Nephron progenitor cell (in vitro differentiated cells): Measurements from ENCODE around the gene HS2ST1.

ENCODE experiments used
- DNase-seq: peaks from one replicate; pipeline ENCODE4 v3.0.0; 2021
- H3K27ac Mint-ChIP-seq: 2 replicates; pipeline ENCODE4 v1.8.0; 2021; ENCODE audit warnings: mild to moderate bottlenecking, moderate library complexity, mixed read lengths
- H3K27me3 Mint-ChIP-seq: 2 replicates; pipeline ENCODE4 v1.8.0; 2021; ENCODE audit warnings: mild to moderate bottlenecking, low read depth, mixed read lengths; ENCODE audit not compliant: poor library complexity
- H3K36me3 Mint-ChIP-seq: 2 replicates; pipeline ENCODE4 v1.8.0; 2021; ENCODE audit warnings: low read depth, mixed read lengths
- H3K4me1 Mint-ChIP-seq: 2 replicates; pipeline ENCODE4 v1.8.0; 2021; ENCODE audit warnings: mixed read lengths
- H3K4me3 Mint-ChIP-seq: 2 replicates; pipeline ENCODE4 v1.8.0; 2021; ENCODE audit warnings: mild to moderate bottlenecking, moderate library complexity, mixed read lengths
- H3K9me3 Mint-ChIP-seq: 2 replicates; pipeline ENCODE4 v1.8.0; 2021; ENCODE audit warnings: mild to moderate bottlenecking, moderate library complexity, mixed read lengths
- TF ChIP-seq, protein P1 (sequence below): fragments of 200-600 bp; sonication (generic); IDR thresholded peaks from 2 replicates; pipeline ENCODE4 v1.5.0; 2021; ENCODE audit warnings: antibody characterized with exemption

Gene HS2ST1

DNA sequence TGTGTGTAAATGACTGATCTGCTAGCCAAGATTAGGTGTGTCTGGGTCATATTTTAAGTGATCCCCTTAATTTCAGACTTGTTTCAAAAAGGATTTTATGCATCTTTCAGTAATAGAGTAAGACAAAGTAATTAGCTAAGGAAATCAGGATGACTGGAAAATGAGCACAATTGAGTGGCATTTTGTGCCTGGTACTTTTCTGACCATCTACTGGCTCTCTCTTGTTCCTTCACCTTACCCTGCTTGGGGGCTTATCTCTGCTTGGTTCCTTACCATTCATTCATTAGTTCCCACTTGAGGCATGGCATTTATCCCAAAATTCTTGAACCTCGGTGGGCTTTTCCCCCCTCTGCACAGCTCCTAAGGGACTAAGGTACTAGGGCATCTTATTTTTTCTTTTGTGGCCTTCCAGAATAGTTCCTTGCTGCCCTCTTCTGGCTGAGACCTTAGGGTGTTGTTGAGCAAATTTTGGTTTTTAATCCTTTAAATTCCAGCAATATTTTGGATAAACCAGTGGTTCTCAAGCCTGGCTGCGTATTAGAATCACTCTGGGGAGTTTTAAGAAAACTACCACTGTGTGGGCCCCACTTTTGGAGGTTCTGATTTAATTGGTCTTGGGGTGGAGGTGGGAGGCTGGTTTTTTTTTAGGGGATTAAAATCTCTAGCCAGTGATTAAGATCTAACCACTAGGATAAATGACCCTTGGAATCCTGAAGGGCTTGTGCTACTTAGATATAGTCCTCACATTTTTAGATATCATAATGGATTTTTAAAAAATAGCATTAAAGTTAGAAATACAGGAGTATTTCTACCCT is 50.8 kb downstream of the HS2ST1 start:
- no peak for DNase-seq
- no peaks in the 10 kb centered on the region for H3K4me1 Mint-ChIP-seq
- no peaks in the 10 kb centered on the region for H3K27me3 Mint-ChIP-seq
- TF ChIP-seq, protein P1, sequence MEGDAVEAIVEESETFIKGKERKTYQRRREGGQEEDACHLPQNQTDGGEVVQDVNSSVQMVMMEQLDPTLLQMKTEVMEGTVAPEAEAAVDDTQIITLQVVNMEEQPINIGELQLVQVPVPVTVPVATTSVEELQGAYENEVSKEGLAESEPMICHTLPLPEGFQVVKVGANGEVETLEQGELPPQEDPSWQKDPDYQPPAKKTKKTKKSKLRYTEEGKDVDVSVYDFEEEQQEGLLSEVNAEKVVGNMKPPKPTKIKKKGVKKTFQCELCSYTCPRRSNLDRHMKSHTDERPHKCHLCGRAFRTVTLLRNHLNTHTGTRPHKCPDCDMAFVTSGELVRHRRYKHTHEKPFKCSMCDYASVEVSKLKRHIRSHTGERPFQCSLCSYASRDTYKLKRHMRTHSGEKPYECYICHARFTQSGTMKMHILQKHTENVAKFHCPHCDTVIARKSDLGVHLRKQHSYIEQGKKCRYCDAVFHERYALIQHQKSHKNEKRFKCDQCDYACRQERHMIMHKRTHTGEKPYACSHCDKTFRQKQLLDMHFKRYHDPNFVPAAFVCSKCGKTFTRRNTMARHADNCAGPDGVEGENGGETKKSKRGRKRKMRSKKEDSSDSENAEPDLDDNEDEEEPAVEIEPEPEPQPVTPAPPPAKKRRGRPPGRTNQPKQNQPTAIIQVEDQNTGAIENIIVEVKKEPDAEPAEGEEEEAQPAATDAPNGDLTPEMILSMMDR: peak; percentile 43
- no peak overlapping the region for H3K4me3 Mint-ChIP-seq
- peaks cover 49% of the 10 kb centered on the region for H3K36me3 Mint-ChIP-seq
- peaks cover 36% of the 10 kb centered on the region for H3K9me3 Mint-ChIP-seq
- H3K27ac Mint-ChIP-seq: no peak overlapping the region

DNA sequence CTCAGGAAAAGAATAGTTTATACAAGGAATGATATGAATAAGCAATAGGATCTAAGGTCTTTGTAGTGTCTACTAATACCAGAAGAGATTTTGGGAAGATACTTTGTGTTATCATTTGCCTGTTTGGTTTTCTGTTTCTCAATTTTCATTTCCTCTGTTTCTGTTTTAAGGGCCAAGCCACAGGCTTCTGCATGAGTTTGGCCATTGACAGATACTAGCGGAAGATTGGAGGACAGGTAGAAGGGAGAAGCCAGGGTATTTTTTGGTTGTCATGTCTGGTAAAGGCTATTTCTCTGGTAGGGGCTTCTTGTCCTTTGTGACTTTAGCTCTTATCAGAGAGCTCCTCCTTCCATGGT is 51.4 kb downstream of the HS2ST1 start:
- Mint-ChIP-seq H3K9me3 (peaks cover 33% of the 10 kb centered on the region), H3K36me3 (peaks cover 43% of the 10 kb centered on the region), H3K27ac (no peak overlapping the region), H3K27me3 (no peaks in the 10 kb centered on the region), H3K4me3 (no peak overlapping the region), H3K4me1 (no peaks in the 10 kb centered on the region)
- TF ChIP-seq, protein P1: no peak
- no peak for DNase-seq

DNA sequence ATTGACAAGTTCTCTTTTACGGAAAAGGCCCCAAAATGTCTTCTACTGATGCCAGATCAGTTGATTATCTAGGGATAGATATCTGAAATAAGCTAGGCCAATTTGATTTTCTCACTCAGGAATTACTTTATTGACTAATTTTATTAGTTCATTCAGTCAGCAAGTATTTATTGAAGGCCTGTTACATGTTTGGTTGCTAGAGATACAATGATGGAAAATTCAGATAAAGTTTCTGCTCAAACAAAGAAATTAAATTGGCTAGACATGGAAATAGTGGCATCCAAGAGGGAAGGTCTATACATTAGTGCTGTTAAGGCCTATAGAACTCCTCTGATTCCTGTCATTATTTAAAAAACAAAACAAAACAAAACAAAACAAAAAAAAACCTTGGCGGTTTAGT is 56.5 kb downstream of the HS2ST1 start:
- TF ChIP-seq, protein P1: no peak
- no peak overlapping the region for H3K27ac Mint-ChIP-seq

DNA sequence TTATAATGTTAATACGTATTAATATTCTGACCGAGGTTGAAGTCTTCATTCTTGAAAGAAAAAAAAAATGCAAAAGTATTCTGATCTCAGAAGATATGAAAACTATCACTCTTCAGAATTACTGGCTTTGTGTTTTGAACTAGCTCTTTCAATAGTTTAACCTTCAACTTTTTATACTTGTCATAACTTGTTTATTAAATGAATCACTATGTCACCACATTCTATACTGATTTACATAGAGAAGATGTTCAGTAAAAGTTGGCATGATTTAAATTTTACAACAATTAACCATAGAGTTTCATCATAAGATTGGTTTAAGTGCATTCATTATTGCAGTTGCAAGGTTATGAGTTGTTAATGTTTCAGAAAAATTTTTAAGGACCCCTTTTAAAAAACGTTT is 57.3 kb downstream of the HS2ST1 start:
- no peak for DNase-seq
- Mint-ChIP-seq H3K4me1 (peaks cover 9% of the 10 kb centered on the region), H3K36me3 (no peaks in the 10 kb centered on the region), H3K27me3 (no peaks in the 10 kb centered on the region), H3K9me3 (no peaks in the 10 kb centered on the region), H3K27ac (no peak overlapping the region), H3K4me3 (no peak overlapping the region)
- TF ChIP-seq, protein P1: no peak

More for the DNA sequence above, 56.5 kb downstream of the HS2ST1 start:
- H3K9me3 Mint-ChIP-seq: no peaks in the 10 kb centered on the region
- H3K4me1 Mint-ChIP-seq: peaks cover 5% of the 10 kb centered on the region
- no peaks in the 10 kb centered on the region for H3K36me3 Mint-ChIP-seq
- no peaks in the 10 kb centered on the region for H3K27me3 Mint-ChIP-seq
- H3K4me3 Mint-ChIP-seq: no peak overlapping the region
- DNase-seq: no peak

DNA sequence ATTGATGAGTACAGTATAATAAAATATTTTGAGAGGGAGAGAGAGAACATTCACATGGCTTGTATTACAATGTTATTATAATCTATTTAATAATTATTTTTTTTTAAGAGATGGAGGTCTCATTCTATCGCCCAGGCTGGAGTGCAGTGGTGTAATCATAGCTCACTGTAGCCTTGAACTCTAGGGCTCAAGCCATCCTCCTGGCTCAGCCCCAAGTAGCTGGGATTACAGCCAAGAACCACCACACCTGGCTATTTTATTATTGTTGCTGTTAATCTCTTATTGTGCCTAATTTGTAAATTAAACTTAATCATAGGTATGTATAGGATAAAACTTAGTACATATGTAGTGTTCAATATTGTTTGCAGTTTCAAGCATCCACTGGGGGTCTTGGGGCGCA is 57.8 kb downstream of the HS2ST1 start:
- H3K4me3 Mint-ChIP-seq: no peak overlapping the region
- H3K4me1 Mint-ChIP-seq: peaks cover 9% of the 10 kb centered on the region
- H3K27ac Mint-ChIP-seq: no peak overlapping the region
- DNase-seq: no peak
- TF ChIP-seq, protein P1: no peak
- no peaks in the 10 kb centered on the region for H3K36me3 Mint-ChIP-seq
- H3K9me3 Mint-ChIP-seq: no peaks in the 10 kb centered on the region
- H3K27me3 Mint-ChIP-seq: no peaks in the 10 kb centered on the region

DNA sequence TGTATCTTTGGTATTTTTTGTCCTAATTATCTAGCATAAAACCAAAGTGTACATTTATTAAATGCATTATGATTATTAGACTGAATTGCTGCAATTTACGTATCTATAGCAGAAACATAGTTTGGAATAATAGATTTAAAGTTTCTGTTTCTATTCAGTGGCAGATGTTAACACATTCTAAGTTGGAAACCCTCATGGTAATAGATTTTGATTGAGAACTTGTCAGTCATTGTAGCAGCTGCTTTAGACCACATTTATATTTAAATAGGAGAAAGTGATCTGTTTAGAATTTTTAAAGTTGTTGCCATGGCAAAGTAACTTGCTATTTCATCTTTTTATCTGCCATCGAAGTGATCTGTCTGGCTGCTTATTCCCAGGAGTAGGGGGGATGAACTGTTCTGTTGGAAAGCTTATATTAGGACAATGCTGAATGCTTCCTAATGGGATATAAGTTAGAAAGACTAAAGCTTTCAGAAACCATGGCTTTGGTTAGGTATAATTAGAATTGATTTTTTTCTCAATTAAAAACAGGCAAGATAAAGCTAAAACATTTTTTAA is 61.6 kb downstream of the HS2ST1 start:
- no peak overlapping the region for H3K4me3 Mint-ChIP-seq

More for the DNA sequence above, 61.6 kb downstream of the HS2ST1 start:
- Mint-ChIP-seq H3K4me1 (peaks cover 9% of the 10 kb centered on the region), H3K27ac (peak overlapping the region; percentile 21), H3K36me3 (peaks cover 11% of the 10 kb centered on the region), H3K27me3 (no peaks in the 10 kb centered on the region), H3K9me3 (no peaks in the 10 kb centered on the region)
- TF ChIP-seq, protein P1: no peak
- no peak for DNase-seq
